ENCODE results near the gene NUDT1.

DNA sequence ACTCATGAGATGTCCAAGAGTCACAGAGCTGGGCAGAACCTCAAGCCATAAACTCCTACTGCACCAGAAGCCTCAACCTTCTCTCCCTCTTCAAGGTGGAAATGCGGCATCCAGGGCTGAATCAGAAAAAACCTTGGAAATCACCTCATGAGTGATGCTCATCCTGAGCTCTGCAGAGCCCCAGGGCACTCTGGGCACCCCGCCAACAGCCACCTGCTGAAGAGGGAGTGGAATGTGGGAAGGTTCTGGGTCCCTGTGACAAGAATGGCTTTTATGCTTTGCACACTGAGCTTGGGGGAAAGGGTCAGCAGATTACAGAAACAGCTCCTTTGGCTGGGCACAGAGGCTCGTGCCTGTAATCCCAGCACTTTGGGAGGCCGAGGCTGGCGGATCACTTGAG lies 18.8 kb downstream of the NUDT1 start:
- TF ChIP-seq, protein P1, sequence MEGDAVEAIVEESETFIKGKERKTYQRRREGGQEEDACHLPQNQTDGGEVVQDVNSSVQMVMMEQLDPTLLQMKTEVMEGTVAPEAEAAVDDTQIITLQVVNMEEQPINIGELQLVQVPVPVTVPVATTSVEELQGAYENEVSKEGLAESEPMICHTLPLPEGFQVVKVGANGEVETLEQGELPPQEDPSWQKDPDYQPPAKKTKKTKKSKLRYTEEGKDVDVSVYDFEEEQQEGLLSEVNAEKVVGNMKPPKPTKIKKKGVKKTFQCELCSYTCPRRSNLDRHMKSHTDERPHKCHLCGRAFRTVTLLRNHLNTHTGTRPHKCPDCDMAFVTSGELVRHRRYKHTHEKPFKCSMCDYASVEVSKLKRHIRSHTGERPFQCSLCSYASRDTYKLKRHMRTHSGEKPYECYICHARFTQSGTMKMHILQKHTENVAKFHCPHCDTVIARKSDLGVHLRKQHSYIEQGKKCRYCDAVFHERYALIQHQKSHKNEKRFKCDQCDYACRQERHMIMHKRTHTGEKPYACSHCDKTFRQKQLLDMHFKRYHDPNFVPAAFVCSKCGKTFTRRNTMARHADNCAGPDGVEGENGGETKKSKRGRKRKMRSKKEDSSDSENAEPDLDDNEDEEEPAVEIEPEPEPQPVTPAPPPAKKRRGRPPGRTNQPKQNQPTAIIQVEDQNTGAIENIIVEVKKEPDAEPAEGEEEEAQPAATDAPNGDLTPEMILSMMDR (IDR thresholded peaks at IDR 0.05): no peak
- TF ChIP-seq POLR2A (IDR thresholded peaks at IDR 0.05): no peak
